CD14-positive monocyte (primary cell): Measurements from ENCODE around the gene GEMIN7. TPM values are rescaled to one million over a fixed set of nuclear protein-coding genes. Genes with fewer than 3 reads are reported as not detected.

Experiments
- DNase-seq, 3 donors: peaks; one replicate each; pipeline ENCODE4 v3.0.0-alpha.2; 2011 to 2022
- H2AFZ ChIP-seq: 2 replicates; pipeline ENCODE4 v1.6.0; 2012; ENCODE audit warnings: mild to moderate bottlenecking, low read depth, low read length, inconsistent platforms; ENCODE audit not compliant: insufficient read depth, poor library complexity, severe bottlenecking
- H3K27ac ChIP-seq, 2 donors: 1 replicate in 1 of 2; 2 replicates in 1 of 2; pipeline ENCODE4 v1.5.1; 2012 to 2013; ENCODE audit warnings: low read length in 2 of 2, control low read depth in 1 of 2, inconsistent platforms in 1 of 2, low read depth in 1 of 2, mild to moderate bottlenecking in 1 of 2
- H3K27me3 ChIP-seq, 2 donors: one replicate each; pipeline versions ENCODE4 v1.6.0 to v1.6.1; 2011 to 2013; ENCODE audit warnings: low read length in 2 of 2; ENCODE audit not compliant: control insufficient read depth in 2 of 2, insufficient read depth in 2 of 2
- H3K36me3 ChIP-seq, 2 donors: replicated peaks in 1 of 2; 1 replicate in 1 of 2; 2 replicates in 1 of 2; pipeline versions ENCODE4 v1.5.1 to v1.6.1; 2012 to 2013; ENCODE audit warnings: low read length in 2 of 2, control low read depth in 1 of 2, inconsistent platforms in 1 of 2, mild to moderate bottlenecking in 1 of 2; ENCODE audit not compliant: insufficient read depth in 2 of 2, control insufficient read depth in 1 of 2
- H3K4me1 ChIP-seq, 2 donors: 1 replicate in 1 of 2; 2 replicates in 1 of 2; pipeline versions ENCODE4 v1.5.1 to v1.6.1; 2012 to 2013; ENCODE audit warnings: low read length in 2 of 2, control low read depth in 1 of 2, inconsistent platforms in 1 of 2, mild to moderate bottlenecking in 1 of 2, moderate library complexity in 1 of 2; ENCODE audit not compliant: insufficient read depth in 2 of 2, control insufficient read depth in 1 of 2
- H3K4me2 ChIP-seq: replicated peaks from 2 replicates; pipeline ENCODE3; 2012; ENCODE audit warnings: low read length, moderate library complexity, mild to moderate bottlenecking; ENCODE audit not compliant: poor library complexity, severe bottlenecking; ENCODE audit errors: extremely low read depth
- H3K4me3 ChIP-seq, 3 experiments: fragments of 200-600 bp in 1 of 3; sonication (generic) in 1 of 3; replicated peaks in 1 of 3; 1 replicate in 2 of 3; 2 replicates in 1 of 3; pipeline ENCODE4 v1.5.1; 2011 to 2013; ENCODE audit warnings: low read length in 3 of 3, mild to moderate bottlenecking in 3 of 3, control low read depth in 2 of 3, low read depth in 2 of 3, inconsistent platforms in 1 of 3, moderate library complexity in 1 of 3
- H3K79me2 ChIP-seq: 2 replicates; pipeline ENCODE4 v1.6.0; 2012; ENCODE audit warnings: mild to moderate bottlenecking, control low read depth, inconsistent platforms, low read length, moderate library complexity; ENCODE audit not compliant: insufficient read depth
- H3K9ac ChIP-seq: 2 replicates; pipeline ENCODE4 v1.6.0; 2017; ENCODE audit warnings: low read length, mild to moderate bottlenecking; ENCODE audit not compliant: insufficient read depth, poor library complexity, severe bottlenecking
- H3K9me3 ChIP-seq, 2 donors: replicated peaks in 1 of 2; 1 replicate in 1 of 2; 2 replicates in 1 of 2; pipeline versions ENCODE4 v1.5.1 to v1.6.1; 2012 to 2013; ENCODE audit warnings: low read length in 2 of 2, control low read depth in 1 of 2; ENCODE audit not compliant: control insufficient read depth in 1 of 2, insufficient read depth in 1 of 2
- H4K20me1 ChIP-seq: 2 replicates; pipeline ENCODE4 v1.6.0; 2012; ENCODE audit warnings: mild to moderate bottlenecking, low read length, control low read depth, moderate library complexity; ENCODE audit not compliant: insufficient read depth
- H3K27ac Mint-ChIP-seq, 7 donors: one replicate each; pipeline ENCODE4 v1.8.0; 2020; ENCODE audit warnings: mild to moderate bottlenecking in 7 of 7, mixed read lengths in 7 of 7, moderate library complexity in 6 of 7, inconsistent platforms in 2 of 7
- H3K27me3 Mint-ChIP-seq, 3 donors: one replicate each; pipeline ENCODE4 v1.8.0; 2021 to 2022; ENCODE audit warnings: low read depth in 3 of 3, mild to moderate bottlenecking in 3 of 3, mixed read lengths in 3 of 3, moderate library complexity in 3 of 3, inconsistent platforms in 1 of 3
- H3K36me3 Mint-ChIP-seq, 2 donors: one replicate each; pipeline ENCODE4 v1.8.0; 2020; ENCODE audit warnings: mixed read lengths in 2 of 2, inconsistent platforms in 1 of 2, mild to moderate bottlenecking in 1 of 2
- H3K4me1 Mint-ChIP-seq: one replicate; pipeline ENCODE4 v1.8.0; 2020; ENCODE audit warnings: mild to moderate bottlenecking, mixed read lengths
- H3K4me3 Mint-ChIP-seq, 2 donors: one replicate each; pipeline ENCODE4 v1.8.0; 2020; ENCODE audit warnings: mild to moderate bottlenecking in 2 of 2, mixed read lengths in 2 of 2, moderate library complexity in 1 of 2
- H3K9me3 Mint-ChIP-seq, 7 donors: one replicate each; pipeline ENCODE4 v1.8.0; 2020 to 2022; ENCODE audit warnings: mixed read lengths in 7 of 7, mild to moderate bottlenecking in 6 of 7, moderate library complexity in 6 of 7, inconsistent platforms in 2 of 7
- CTCF ChIP-seq: fragments of 200-600 bp; IDR thresholded peaks from one replicate; pipeline ENCODE4 v1.8.0; 2022; ENCODE audit warnings: antibody characterized with exemption, mild to moderate bottlenecking
- WGBS: methylation state at CpG from one replicate; pipeline ENCODE4 v1.1.5; 2013; ENCODE audit warnings: missing lambda C conversion rate; ENCODE audit not compliant: insufficient coverage; 5-methylcytosine and 5-hydroxymethylcytosine counted together
- intact Hi-C, 2 donors: fragments of 100-400 bp; cut with micrococcal nuclease; formaldehyde crosslinking; loops; one replicate each; pipeline versions ENCODE4 v1.15.0 to v1.15.1; 2023
- polyA plus RNA-seq, 3 donors: library from polyadenylated mRNA; depleted of rRNA in 1 of 3; unstranded in 2 of 3; stranded (reverse) in 1 of 3; fragments of 300-500 nt in 2 of 3; fragments of >200 nt in 1 of 3; fragmentation: Illumina TruSeq in 2 of 3; gene quantifications; 1 replicate in 2 of 3; 2 replicates in 1 of 3; pipeline ENCODE4 v1.2.3, GENCODE V29; 2012 to 2021

Gene GEMIN7
- polyA plus RNA-seq, 3 donors: 67.6 to 83.4 (median 78.4) TPM

GRCh38 chr19:45040059-45040771 lies 38.8 kb upstream of the GEMIN7 start:
- Histone ChIP-seq H3K79me2 (peaks cover 62% of the 10 kb centered on the region), H3K9me3 (peaks cover 0 to 4% of the 10 kb centered on the region in 2 donors), H3K4me1 (peaks cover 30 to 35% of the 10 kb centered on the region in 2 donors), H3K4me3 (peak overlapping the region; percentile 53 to 94 (median 82)), H3K4me2 (peak overlapping the region; percentile 99), H4K20me1 (peaks cover 53% of the 10 kb centered on the region), H3K27me3 (no peaks in the 10 kb centered on the region), H3K9ac (peak overlapping the region; percentile 99), H3K27ac (peak overlapping the region; percentile 95 to 98), H2AFZ (no peak overlapping the region), H3K36me3 (peaks cover 48 to 68% of the 10 kb centered on the region in 2 donors)
- intact Hi-C loops: loop anchor here in 1 of 2 donors (5.0 kb wide), 1 partner anchor 38 kb away; the partner anchor contains the start of gene RELB
- 27% methylated on average over 9 of the region's 19 CpGs for WGBS
- Mint-ChIP-seq H3K4me1 (peaks cover 40% of the 10 kb centered on the region), H3K4me3 (peak overlapping the region; percentile 98 to 99), H3K27me3 (peaks cover 0 to 2% (median 0%) of the 10 kb centered on the region in 3 donors), H3K27ac (peak overlapping the region; percentile 97 to 100 (median 98)), H3K9me3 (peaks cover 1 to 6% (median 5%) of the 10 kb centered on the region in 7 donors), H3K36me3 (peaks cover 46 to 78% of the 10 kb centered on the region in 2 donors)
- peak; percentile 76 to 77 (median 76) for DNase-seq
- TF ChIP-seq CTCF: no peak

GRCh38 chr19:45041125-45041524 lies 37.9 kb upstream of the GEMIN7 start:
- DNase-seq: no peak
- H3K36me3 ChIP-seq: peaks cover 51 to 68% of the 10 kb centered on the region in 2 donors

More at GRCh38 chr19:45041125-45041524, 37.9 kb upstream of the GEMIN7 start:
- no peak for TF ChIP-seq CTCF
- peaks cover 49% of the 10 kb centered on the region for H3K4me1 Mint-ChIP-seq
- peaks cover 0 to 2% (median 1%) of the 10 kb centered on the region in 3 donors for H3K27me3 Mint-ChIP-seq
- H3K4me1 ChIP-seq: peaks cover 36 to 42% of the 10 kb centered on the region in 2 donors
- intact Hi-C loops: loop anchor here in 1 of 2 donors (5.0 kb wide), 1 partner anchor 39 kb away; the partner anchor contains the start of gene RELB
- peak overlapping the region; percentile 97 to 100 (median 98) for H3K27ac Mint-ChIP-seq
- no peaks in the 10 kb centered on the region for H3K9me3 ChIP-seq
- peak overlapping the region; percentile 98 to 99 for H3K4me3 Mint-ChIP-seq
- H3K27ac ChIP-seq: peak overlapping the region; percentile 95 to 98
- H3K4me2 ChIP-seq: peak overlapping the region; percentile 99
- 57% methylated on average over 4 of the region's 6 CpGs for WGBS
- no peaks in the 10 kb centered on the region for H3K27me3 ChIP-seq
- H3K4me3 ChIP-seq: peak overlapping the region in 1 of 3 experiments; percentile 94
- no peak overlapping the region for H2AFZ ChIP-seq
- H3K79me2 ChIP-seq: peaks cover 71% of the 10 kb centered on the region
- H4K20me1 ChIP-seq: peaks cover 61% of the 10 kb centered on the region
- H3K36me3 Mint-ChIP-seq: peaks cover 49 to 79% of the 10 kb centered on the region in 2 donors
- H3K9me3 Mint-ChIP-seq: no peaks in the 10 kb centered on the region
- H3K9ac ChIP-seq: peak overlapping the region; percentile 99
